NOMO-1 (cell line): ENCODE data around the gene TXNIP.

ENCODE experiments used
- DNase-seq, 2 experiments: peaks; one replicate each; lab custom pipeline; 2025; ENCODE audit not compliant: unreplicated experiment in 2 of 2; lab: John Stamatoyannopoulos, UW

The TXNIP gene

DNA sequence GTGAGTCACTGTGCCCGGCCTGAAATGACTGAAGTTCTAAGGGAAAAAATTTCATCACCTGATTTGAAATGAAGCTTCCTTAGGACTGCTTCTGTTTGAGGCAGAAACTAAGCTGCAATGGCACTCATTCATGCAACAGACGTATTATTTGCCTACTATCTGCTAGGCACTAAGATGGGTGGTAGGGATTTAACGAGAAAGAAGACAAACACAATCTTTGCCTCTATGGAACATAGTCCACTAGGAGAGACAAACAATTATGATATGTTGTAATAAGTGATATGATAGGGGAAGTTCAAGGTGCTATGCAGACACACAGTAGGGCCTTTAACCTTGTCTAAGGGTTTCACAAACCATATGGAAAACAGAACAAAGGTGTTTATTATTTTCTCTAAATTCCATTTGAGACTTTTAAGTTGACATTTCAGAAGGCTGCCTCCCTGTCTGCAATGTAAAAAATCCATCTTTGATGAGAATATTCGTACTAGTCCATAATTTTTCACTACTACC is 49.8 kb downstream of the TXNIP start:
- no peak for DNase-seq

DNA sequence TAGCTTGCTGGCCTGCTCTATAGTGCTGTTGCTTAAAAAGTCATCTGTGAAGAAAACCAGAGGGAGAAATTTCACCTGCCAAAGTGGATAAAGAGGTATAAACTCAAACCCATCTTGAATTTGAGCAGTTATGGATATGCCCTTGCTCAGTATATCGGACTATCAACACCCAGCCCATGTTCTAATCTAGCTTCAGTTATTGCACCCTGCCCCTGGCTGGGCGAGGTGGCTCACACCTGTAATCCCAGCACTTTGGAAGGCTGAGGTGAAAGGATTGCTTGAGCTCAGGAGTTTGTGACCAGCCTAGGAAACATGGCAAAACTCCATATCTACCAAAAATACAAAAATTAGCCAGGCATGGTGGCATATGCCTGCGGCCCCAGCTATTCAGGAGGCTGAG is 51.8 kb downstream of the TXNIP start:
- no peak for DNase-seq

DNA sequence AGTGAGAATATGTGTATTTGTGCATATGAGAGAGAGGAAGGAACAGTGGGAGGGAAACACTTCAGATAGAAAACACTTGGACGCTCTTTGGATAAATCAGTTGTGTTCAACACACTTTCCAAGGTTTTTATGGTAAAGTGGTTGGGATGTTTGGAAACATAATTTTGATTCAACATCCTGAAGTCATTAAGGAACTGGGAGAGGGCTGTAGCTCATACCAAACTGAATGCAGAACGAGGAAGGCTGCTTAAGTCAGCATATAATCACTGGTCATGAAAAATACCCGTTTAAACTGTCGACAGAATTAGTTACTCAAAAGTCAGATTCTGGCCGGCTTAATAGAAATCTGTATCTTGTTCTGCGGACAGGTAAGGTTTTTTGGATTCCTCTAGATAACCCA is 53.5 kb downstream of the TXNIP start:
- DNase-seq, result no peak
